ENCODE measurements around the gene TRIM6. TPM values are rescaled to one million over a fixed set of nuclear protein-coding genes. Genes with fewer than 3 reads are reported as not detected.

Gene TRIM6, protein sequence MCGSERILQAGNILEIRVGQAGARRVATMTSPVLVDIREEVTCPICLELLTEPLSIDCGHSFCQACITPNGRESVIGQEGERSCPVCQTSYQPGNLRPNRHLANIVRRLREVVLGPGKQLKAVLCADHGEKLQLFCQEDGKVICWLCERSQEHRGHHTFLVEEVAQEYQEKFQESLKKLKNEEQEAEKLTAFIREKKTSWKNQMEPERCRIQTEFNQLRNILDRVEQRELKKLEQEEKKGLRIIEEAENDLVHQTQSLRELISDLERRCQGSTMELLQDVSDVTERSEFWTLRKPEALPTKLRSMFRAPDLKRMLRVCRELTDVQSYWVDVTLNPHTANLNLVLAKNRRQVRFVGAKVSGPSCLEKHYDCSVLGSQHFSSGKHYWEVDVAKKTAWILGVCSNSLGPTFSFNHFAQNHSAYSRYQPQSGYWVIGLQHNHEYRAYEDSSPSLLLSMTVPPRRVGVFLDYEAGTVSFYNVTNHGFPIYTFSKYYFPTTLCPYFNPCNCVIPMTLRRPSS
- total RNA-seq (5.5 TPM), polyA plus RNA-seq (4.1 TPM)

DNA sequence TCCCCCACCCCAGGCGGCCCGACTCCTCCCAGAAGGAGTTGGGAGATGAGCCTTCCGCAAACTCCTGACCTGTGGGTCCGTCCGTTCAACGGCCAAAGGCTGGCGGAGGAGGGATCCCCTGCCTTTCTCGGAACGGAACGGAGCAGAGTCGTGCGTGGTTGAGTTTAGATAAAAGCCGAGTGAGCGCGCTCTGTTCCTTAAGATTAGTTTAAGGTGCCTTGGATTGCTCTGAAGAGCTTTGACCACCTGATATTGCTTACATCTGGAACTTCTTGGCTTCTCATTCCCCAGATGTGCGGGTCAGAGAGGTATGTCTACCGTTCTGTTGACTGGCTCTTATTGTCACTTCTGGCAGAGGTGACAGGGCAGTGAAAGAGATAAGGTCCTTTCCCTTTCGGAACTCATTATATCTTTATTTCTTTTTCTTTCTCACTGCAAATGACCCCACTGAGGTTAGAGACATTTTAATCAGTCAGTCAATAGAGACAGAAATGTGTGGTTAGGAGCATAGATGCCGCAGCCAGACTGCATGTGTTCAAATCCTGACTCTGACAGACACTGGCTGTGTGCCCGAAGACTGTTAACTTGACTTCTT lies at the start of gene TRIM6:
TRIM6 (plus strand) TSS at position 31 of the 595 bp plus-strand sequence; CDS start at position 292, 261 bp downstream.
- peak within 1 kb of the TSS; percentile 83 for H3K27ac ChIP-seq (ENCODE audit: low read depth)
- H3K4me3 ChIP-seq (ENCODE audit: low read depth, low read length) = peak within 1 kb of the TSS; percentile 57
- H3K4me1 ChIP-seq (ENCODE audit: insufficient read depth) = no peaks in the 10 kb centered on the region
- WGBS = 6% methylated on average over 20 of the region's 20 CpGs
- no peak for DNase-seq (ENCODE audit: extremely low spot score)
- no peaks in the 10 kb centered on the region for H3K36me3 ChIP-seq (ENCODE audit: insufficient read depth)

DNA sequence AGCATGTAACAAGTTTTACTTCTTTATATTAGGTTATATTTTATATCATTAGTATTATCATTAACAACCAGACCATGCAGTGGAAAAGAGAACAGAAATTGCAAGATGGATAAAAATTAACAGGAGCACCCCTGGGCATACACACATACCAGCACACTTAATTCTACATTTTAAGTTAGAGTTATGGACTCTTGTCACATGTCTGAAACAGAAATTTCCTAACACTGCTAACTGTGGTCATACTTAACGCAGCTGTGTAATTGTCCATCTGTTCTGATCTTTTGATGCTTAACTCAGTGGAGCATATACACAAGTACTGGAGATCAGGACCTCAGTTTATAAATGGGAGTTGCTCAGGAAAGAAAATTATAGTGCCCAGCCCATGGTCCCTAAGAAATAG lies 48.5 kb upstream of the TRIM6 start:
- 95% methylated on average over 1 of the region's 1 CpG for WGBS
- Histone ChIP-seq H3K4me3 (ENCODE audit: low read depth, low read length) (no peak overlapping the region), H3K36me3 (ENCODE audit: insufficient read depth) (no peaks in the 10 kb centered on the region), H3K4me1 (ENCODE audit: insufficient read depth) (no peaks in the 10 kb centered on the region), H3K27ac (ENCODE audit: low read depth) (no peak overlapping the region)
- DNase-seq (ENCODE audit: extremely low spot score) = no peak

DNA sequence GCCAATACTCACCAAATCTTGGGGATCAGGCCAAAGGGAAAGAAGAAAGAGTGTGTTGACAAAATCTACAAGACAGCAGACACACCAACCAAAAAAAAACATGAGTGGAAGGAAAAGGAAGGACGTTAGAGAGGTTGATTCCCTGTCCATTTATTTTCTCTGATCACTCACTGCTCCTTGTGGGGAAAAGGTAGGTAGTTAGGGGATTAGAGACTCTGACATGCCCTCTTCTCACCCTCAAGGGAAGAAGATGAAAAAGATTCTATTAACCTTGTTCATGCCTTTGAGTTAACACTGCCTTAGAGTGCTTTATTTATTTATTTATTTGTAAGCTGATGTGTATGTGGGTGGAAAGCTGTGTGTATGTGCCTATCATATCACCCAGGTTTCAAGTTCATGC lies 48.0 kb upstream of the TRIM6 start, which contains the start of gene OR52H1:
OR52H1 (minus strand) TSS at position 101 of the 400 bp plus-strand sequence. CDS start 3,035 bp downstream, outside the sequence.
- H3K4me3 ChIP-seq (ENCODE audit: low read depth, low read length) = no peak within 1 kb of the TSS
- no peaks in the 10 kb centered on the region for H3K4me1 ChIP-seq (ENCODE audit: insufficient read depth)
- DNase-seq (ENCODE audit: extremely low spot score) = no peak
- no peaks in the 10 kb centered on the region for H3K36me3 ChIP-seq (ENCODE audit: insufficient read depth)
- H3K27ac ChIP-seq (ENCODE audit: low read depth) = no peak within 1 kb of the TSS
- WGBS = 48% methylated on average over 1 of the region's 1 CpG

DNA sequence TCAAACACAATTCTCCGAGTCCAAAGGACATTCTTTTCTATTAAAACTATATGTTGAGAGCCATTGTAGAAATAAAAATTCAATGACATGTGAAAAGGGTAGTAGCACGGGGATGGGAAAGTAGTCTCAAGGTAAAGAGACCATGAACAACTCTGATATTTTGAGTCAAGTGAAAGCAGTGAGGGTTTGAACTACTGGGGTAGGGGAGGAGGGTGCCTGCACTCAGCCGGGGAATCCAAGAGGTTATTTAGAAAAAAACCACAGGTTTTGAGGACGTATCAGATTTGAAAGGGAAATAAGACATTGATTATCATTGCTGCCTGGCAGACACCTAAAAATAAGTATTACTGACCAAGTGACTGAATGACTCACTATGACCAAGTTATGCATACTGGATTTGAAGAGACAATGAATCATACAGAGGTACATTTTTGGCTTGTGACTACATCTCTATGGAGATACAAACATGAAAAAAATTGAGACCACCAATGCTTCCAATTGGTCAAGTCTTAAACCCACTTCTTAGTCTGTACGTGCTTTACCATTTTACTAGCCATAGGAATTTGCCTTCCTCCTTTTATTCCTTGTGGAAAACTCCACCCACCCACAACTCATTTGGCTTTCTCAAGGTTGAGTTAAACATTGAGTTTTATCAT lies 45.9 kb upstream of the TRIM6 start:
- Histone ChIP-seq H3K4me1 (ENCODE audit: insufficient read depth) (no peaks in the 10 kb centered on the region), H3K4me3 (ENCODE audit: low read depth, low read length) (no peak overlapping the region), H3K36me3 (ENCODE audit: insufficient read depth) (no peaks in the 10 kb centered on the region), H3K27ac (ENCODE audit: low read depth) (no peak overlapping the region)
- WGBS = 62% methylated on average over 5 of the region's 5 CpGs
- DNase-seq (ENCODE audit: extremely low spot score) = no peak

DNA sequence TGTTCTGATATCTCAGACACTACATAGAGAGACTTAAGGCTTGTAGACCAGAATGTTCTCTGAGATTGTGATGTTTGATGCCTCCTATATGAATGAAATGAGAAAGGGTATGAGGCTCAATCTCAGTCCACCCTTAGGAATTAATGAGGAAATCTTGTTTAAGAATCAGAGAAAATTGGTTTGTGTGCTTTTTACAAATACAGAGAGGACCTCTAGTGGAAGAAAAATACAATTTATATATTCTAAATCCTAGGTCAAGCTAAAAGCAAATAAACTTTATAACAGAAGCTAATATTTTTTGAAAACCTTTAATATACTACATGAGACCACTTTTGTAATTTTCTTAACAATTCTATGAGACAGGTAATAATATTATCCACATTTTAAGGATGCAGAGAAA lies 43.1 kb upstream of the TRIM6 start:
- Histone ChIP-seq H3K36me3 (ENCODE audit: insufficient read depth) (no peaks in the 10 kb centered on the region), H3K4me1 (ENCODE audit: insufficient read depth) (no peaks in the 10 kb centered on the region), H3K27ac (ENCODE audit: low read depth) (no peak overlapping the region), H3K4me3 (ENCODE audit: low read depth, low read length) (no peak overlapping the region)
- no peak for DNase-seq (ENCODE audit: extremely low spot score)

DNA sequence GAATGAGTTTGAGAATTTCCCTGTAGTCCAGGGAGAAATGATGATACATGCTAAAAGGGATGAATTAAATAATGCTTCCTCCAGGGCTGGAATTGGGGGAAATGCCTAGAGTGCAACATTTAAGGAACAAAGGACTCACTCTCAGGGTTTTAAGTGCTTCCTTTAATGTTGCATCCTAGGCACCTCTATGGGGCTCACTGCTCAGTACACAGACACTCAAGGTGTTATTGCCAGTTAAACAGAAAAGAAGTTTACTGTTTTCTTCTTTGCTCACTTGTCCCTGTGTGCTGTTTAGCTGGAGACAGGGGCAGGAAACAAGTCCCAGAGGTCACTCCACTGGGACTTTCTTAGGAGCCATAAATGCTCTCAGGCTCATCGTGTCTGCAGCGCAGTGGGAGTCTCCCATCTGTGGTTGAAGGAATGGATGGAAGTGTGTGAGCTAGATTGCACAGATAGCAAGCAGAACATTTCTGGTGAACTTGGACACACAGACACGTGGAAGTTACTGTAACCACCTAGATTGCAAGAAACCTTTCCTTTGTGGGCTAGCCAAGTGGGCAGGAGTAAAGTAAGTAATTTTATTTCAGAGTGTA lies 39.7 kb upstream of the TRIM6 start:
- no peaks in the 10 kb centered on the region for H3K36me3 ChIP-seq (ENCODE audit: insufficient read depth)
- no peak overlapping the region for H3K27ac ChIP-seq (ENCODE audit: low read depth)
- H3K4me1 ChIP-seq (ENCODE audit: insufficient read depth) = no peaks in the 10 kb centered on the region
- 35% methylated on average over 3 of the region's 3 CpGs for WGBS
- H3K4me3 ChIP-seq (ENCODE audit: low read depth, low read length) = no peak overlapping the region
- DNase-seq (ENCODE audit: extremely low spot score) = no peak

DNA sequence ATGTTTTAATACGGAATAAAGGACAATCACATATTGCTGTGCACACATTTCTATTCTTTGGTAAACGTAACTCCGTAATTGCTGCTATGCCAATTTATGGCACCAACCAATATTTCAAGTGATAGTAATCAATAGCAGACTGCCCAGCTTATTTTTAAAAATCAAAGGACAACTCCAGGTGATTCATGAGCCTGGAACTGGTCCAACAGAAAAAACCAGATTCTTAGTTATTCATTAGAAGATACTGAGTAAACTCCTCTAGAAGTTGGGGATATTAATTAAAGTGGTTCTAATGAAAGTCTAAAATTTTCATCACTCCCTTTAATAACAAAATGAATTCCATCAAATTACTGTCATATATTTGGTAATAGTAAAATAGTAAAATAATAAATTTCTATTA lies 38.7 kb upstream of the TRIM6 start:
- no peak overlapping the region for H3K4me3 ChIP-seq (ENCODE audit: low read depth, low read length)
- 32% methylated on average over 3 of the region's 3 CpGs for WGBS
- no peaks in the 10 kb centered on the region for H3K36me3 ChIP-seq (ENCODE audit: insufficient read depth)
- no peaks in the 10 kb centered on the region for H3K4me1 ChIP-seq (ENCODE audit: insufficient read depth)
- no peak for DNase-seq (ENCODE audit: extremely low spot score)
- no peak overlapping the region for H3K27ac ChIP-seq (ENCODE audit: low read depth)

DNA sequence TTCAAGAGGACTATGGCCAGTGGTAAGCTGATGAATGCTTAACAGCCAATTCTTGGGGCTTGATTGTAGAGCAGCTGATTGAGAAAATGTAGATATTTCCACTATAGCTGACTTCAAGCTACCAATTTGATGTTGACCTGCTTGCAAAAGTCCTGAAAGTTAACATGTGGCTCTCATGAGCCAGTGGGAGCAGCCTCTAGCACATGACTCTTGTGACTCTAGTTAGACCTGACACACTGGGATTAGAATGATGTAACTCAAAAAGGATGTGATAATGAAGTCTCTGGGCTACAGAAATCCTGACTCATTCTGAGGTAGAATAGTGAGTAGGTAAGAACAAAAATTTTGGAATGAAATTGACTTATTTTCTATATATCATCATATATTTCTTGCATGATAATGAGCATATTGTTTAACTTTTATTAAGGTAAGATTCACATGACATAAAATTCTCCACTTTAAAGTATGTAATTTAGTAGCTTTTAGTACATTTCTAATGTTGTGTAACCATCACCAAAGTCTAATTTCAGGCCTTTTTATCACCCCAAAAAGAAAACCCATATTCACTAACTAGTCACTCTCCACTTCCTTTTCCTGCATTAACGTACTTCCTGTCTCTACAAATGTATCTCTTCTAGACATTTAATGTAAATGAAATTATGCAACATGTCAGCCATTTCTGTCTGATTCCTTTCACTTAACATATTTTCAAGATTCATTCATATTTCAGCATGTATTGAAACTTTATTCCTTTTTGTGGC lies 32.0 kb upstream of the TRIM6 start:
- no peaks in the 10 kb centered on the region for H3K4me1 ChIP-seq (ENCODE audit: insufficient read depth)
- DNase-seq (ENCODE audit: extremely low spot score) = no peak
- 76% methylated on average over 1 of the region's 1 CpG for WGBS

DNA sequence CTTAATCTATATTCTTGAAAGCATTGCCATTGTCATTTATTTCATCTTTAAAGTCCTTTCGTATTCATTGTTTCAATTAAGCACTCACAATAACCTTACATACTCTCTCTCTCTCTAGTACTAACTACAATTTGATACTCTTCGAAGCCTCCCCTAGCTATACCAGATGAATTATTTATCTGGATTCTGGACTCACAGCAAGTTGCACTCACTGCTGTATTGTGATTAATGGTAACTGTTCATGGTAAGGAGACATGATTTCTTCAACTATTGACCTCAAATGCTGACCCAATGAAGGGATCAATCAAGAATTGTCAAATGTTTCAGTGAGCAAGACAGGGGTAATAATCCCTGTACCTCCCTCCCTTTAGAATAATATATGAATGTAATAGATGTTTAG lies 21.8 kb upstream of the TRIM6 start:
- no peak overlapping the region for H3K27ac ChIP-seq (ENCODE audit: low read depth)
- H3K36me3 ChIP-seq (ENCODE audit: insufficient read depth) = no peaks in the 10 kb centered on the region
- no peak for DNase-seq (ENCODE audit: extremely low spot score)
- H3K4me1 ChIP-seq (ENCODE audit: insufficient read depth) = no peaks in the 10 kb centered on the region
- 92% methylated on average over 2 of the region's 2 CpGs for WGBS
- no peak overlapping the region for H3K4me3 ChIP-seq (ENCODE audit: low read depth, low read length)

More for the DNA sequence above, 32.0 kb upstream of the TRIM6 start:
- Histone ChIP-seq H3K27ac (ENCODE audit: low read depth) (no peak overlapping the region), H3K4me3 (ENCODE audit: low read depth, low read length) (no peak overlapping the region), H3K36me3 (ENCODE audit: insufficient read depth) (no peaks in the 10 kb centered on the region)

DNA sequence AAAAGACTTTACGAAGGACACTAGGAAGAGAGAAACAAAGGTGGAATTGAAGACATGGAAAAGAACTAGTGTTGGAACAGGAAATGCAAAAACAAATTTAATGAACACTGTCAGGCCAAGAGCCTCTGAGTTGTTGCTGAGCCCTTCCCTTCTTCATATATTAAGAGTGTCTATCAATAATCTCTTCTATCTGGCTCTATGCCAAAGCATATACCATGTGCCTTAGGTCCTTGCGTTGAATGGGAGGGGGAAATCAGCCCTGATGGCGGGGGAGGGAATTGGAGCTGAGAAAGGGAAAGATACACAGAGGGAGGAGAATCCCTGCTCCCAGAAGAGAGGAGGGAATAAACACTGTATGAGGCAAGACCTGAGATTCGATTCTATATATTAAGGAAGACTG lies 21.3 kb upstream of the TRIM6 start:
- DNase-seq (ENCODE audit: extremely low spot score) = no peak
- 61% methylated on average over 4 of the region's 4 CpGs for WGBS

DNA sequence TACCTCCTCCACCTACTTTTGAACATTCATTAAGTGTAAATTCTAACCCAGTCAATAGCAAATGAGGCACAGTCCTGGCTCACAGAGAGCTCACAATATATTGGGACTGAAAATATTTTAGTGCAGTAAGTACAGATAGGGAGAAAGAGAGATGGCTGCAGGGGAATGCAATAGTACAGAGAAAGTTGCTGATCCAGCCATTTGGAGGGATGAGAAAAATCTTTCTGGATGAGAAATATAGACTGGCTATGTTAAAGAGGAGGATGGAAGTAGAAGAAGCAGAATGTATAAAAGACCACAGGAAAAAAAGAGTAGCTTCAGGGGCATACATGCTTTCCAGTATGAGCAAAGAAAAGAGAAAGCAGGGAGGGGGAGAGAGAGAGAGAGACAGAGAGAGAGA lies 19.3 kb upstream of the TRIM6 start:
- no peak overlapping the region for H3K4me3 ChIP-seq (ENCODE audit: low read depth, low read length)
- H3K36me3 ChIP-seq (ENCODE audit: insufficient read depth) = no peaks in the 10 kb centered on the region
- no peaks in the 10 kb centered on the region for H3K4me1 ChIP-seq (ENCODE audit: insufficient read depth)
- DNase-seq (ENCODE audit: extremely low spot score) = no peak
- H3K27ac ChIP-seq (ENCODE audit: low read depth) = no peak overlapping the region

More for the DNA sequence above, 21.3 kb upstream of the TRIM6 start:
- no peaks in the 10 kb centered on the region for H3K4me1 ChIP-seq (ENCODE audit: insufficient read depth)
- no peak overlapping the region for H3K27ac ChIP-seq (ENCODE audit: low read depth)
- H3K36me3 ChIP-seq (ENCODE audit: insufficient read depth) = no peaks in the 10 kb centered on the region
- no peak overlapping the region for H3K4me3 ChIP-seq (ENCODE audit: low read depth, low read length)

DNA sequence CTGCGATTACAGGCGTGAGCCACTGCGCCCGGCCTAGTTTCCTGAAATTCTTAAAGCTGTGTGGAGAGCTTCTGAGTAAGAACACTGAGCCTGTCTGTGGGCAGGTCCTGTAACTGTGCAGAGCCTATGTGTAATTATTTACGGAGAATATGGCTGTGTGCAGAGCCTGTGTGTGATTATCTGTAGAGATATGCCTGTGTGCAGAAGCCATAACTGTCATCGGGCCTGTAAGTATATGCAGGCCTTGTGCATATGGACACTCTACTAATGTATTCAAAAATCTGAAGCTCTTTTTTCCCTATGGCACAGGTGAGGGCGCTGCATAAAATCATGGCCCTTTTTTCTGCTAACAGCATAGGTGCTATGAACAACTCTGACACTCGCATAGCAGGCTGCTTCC lies 15.9 kb upstream of the TRIM6 start, which contains the start of gene OR52B6:
OR52B6 (plus strand) TSS at position 301 of the 400 bp plus-strand sequence; CDS start at position 301, 0 bp downstream.
- no peak within 1 kb of the TSS for H3K27ac ChIP-seq (ENCODE audit: low read depth)
- H3K4me1 ChIP-seq (ENCODE audit: insufficient read depth) = no peaks in the 10 kb centered on the region
- no peaks in the 10 kb centered on the region for H3K36me3 ChIP-seq (ENCODE audit: insufficient read depth)
- DNase-seq (ENCODE audit: extremely low spot score) = no peak
- WGBS = 87% methylated on average over 8 of the region's 8 CpGs
- H3K4me3 ChIP-seq (ENCODE audit: low read depth, low read length) = no peak within 1 kb of the TSS

DNA sequence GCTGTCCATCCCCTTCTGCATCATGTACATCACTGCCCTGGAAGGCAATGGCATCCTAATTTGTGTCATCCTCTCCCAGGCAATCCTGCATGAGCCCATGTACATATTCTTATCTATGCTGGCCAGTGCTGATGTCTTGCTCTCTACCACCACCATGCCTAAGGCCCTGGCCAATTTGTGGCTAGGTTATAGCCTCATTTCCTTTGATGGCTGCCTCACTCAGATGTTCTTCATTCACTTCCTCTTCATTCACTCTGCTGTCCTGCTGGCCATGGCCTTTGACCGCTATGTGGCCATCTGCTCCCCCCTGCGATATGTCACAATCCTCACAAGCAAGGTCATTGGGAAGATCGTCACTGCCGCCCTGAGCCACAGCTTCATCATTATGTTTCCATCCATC lies 15.4 kb upstream of the TRIM6 start:
- no peaks in the 10 kb centered on the region for H3K36me3 ChIP-seq (ENCODE audit: insufficient read depth)
- 83% methylated on average over 4 of the region's 4 CpGs for WGBS
- H3K4me3 ChIP-seq (ENCODE audit: low read depth, low read length) = no peak overlapping the region
- H3K27ac ChIP-seq (ENCODE audit: low read depth) = no peak overlapping the region
- H3K4me1 ChIP-seq (ENCODE audit: insufficient read depth) = no peaks in the 10 kb centered on the region
- no peak for DNase-seq (ENCODE audit: extremely low spot score)

Data from urinary bladder (tissue), 4 donors.